IPS-20b (cell line): ENCODE results near the gene ANKRD13D.

Experiments used
- H3K27ac ChIP-seq: one replicate; pipeline ENCODE4 v1.5.1; 2013; ENCODE audit warnings: low read length
- H3K27me3 ChIP-seq: 2 replicates; pipeline ENCODE4 v1.6.1; 2013; ENCODE audit warnings: mild to moderate bottlenecking, low read length, inconsistent platforms; ENCODE audit not compliant: insufficient read depth
- H3K36me3 ChIP-seq: 2 replicates; pipeline ENCODE4 v1.6.1; 2013; ENCODE audit warnings: low read depth, mild to moderate bottlenecking, inconsistent platforms, low read length, moderate library complexity; ENCODE audit not compliant: insufficient read depth
- H3K4me1 ChIP-seq: 2 replicates; pipeline ENCODE4 v1.6.1; 2013; ENCODE audit warnings: mild to moderate bottlenecking, control low read depth, inconsistent platforms, low read length, moderate library complexity; ENCODE audit not compliant: insufficient read depth
- H3K4me3 ChIP-seq: 2 replicates; pipeline ENCODE4 v1.5.1; 2013; ENCODE audit warnings: mild to moderate bottlenecking, low read length, inconsistent platforms
- H3K9ac ChIP-seq: 2 replicates; pipeline ENCODE4 v1.6.1; 2013; ENCODE audit warnings: low read depth, mild to moderate bottlenecking, inconsistent platforms, low read length, moderate library complexity
- H3K9me3 ChIP-seq: 2 replicates; pipeline ENCODE4 v1.6.1; 2013; ENCODE audit warnings: mild to moderate bottlenecking, low read depth, low read length, inconsistent platforms; ENCODE audit not compliant: insufficient read depth

Gene ANKRD13D

GRCh38 chr11:67285541-67286498 is 3.3 kb upstream of the ANKRD13D start:
- Histone ChIP-seq H3K4me3 (no peak overlapping the region), H3K27ac (no peak overlapping the region), H3K4me1 (peaks cover 6% of the 10 kb centered on the region; the same call in 1 of the 2 replicates), H3K9me3 (no peaks in the 10 kb centered on the region), H3K27me3 (no peaks in the 10 kb centered on the region), H3K36me3 (peaks cover 53% of the 10 kb centered on the region), H3K9ac (no peak overlapping the region)

GRCh38 chr11:67286621-67287333 is 2.3 kb upstream of the ANKRD13D start:
- Histone ChIP-seq H3K27me3 (no peaks in the 10 kb centered on the region), H3K27ac (no peak overlapping the region), H3K4me1 (peaks cover 6% of the 10 kb centered on the region; the same call in 1 of the 2 replicates), H3K9ac (no peak overlapping the region), H3K4me3 (no peak overlapping the region), H3K9me3 (no peaks in the 10 kb centered on the region), H3K36me3 (peaks cover 49% of the 10 kb centered on the region)

- Histone ChIP-seq H3K4me1 (peaks cover 6% of the 10 kb centered on the region; the same call in 1 of the 2 replicates), H3K36me3 (peaks cover 47% of the 10 kb centered on the region), H3K27ac (peak overlapping the region; percentile 33)
Observed at GRCh38 chr11:67287355-67288197, 1.5 kb upstream of the ANKRD13D start.

GRCh38 chr11:67288198-67288451 is 978 bp upstream of the ANKRD13D start:
- Histone ChIP-seq H3K27me3 (no peaks in the 10 kb centered on the region), H3K4me3 (peak overlapping the region; percentile 87), H3K9me3 (no peaks in the 10 kb centered on the region), H3K36me3 (peaks cover 41% of the 10 kb centered on the region), H3K4me1 (peaks cover 6% of the 10 kb centered on the region; the same call in 1 of the 2 replicates), H3K27ac (peak overlapping the region; percentile 33), H3K9ac (peak overlapping the region; percentile 91)

More at GRCh38 chr11:67287355-67288197, 1.5 kb upstream of the ANKRD13D start:
- Histone ChIP-seq H3K9ac (peak overlapping the region; percentile 91), H3K27me3 (no peaks in the 10 kb centered on the region), H3K4me3 (peak overlapping the region; percentile 87), H3K9me3 (no peaks in the 10 kb centered on the region)

- peaks cover 36% of the 10 kb centered on the region for H3K36me3 ChIP-seq
- peak overlapping the region; percentile 91 for H3K9ac ChIP-seq
- H3K9me3 ChIP-seq = no peaks in the 10 kb centered on the region
- peak overlapping the region; percentile 94 for H3K27ac ChIP-seq
- no peaks in the 10 kb centered on the region for H3K27me3 ChIP-seq
- peak overlapping the region; percentile 87 for H3K4me3 ChIP-seq
- H3K4me1 ChIP-seq = peaks cover 6% of the 10 kb centered on the region; the same call in 1 of the 2 replicates
Observed at GRCh38 chr11:67288452-67289225, 464 bp upstream of the ANKRD13D start.

- Histone ChIP-seq H3K4me1 (peaks cover 6% of the 10 kb centered on the region; the same call in 1 of the 2 replicates), H3K27ac (no peak overlapping the region), H3K4me3 (peak overlapping the region; percentile 76), H3K27me3 (no peaks in the 10 kb centered on the region), H3K9me3 (no peaks in the 10 kb centered on the region), H3K9ac (peak overlapping the region; percentile 59), H3K36me3 (peaks cover 24% of the 10 kb centered on the region)
Observed at GRCh38 chr11:67289651-67290479, 762 bp downstream of the ANKRD13D start.

GRCh38 chr11:67290801-67291200 is 1.7 kb downstream of the ANKRD13D start:
- Histone ChIP-seq H3K4me1 (peaks cover 6% of the 10 kb centered on the region; the same call in 1 of the 2 replicates), H3K9ac (no peak overlapping the region), H3K27me3 (no peaks in the 10 kb centered on the region), H3K9me3 (peaks cover 5% of the 10 kb centered on the region; the same call in 1 of the 2 replicates), H3K36me3 (peaks cover 18% of the 10 kb centered on the region), H3K4me3 (no peak overlapping the region), H3K27ac (no peak overlapping the region)

GRCh38 chr11:67291481-67292381 is 2.6 kb downstream of the ANKRD13D start:
- no peak overlapping the region for H3K4me3 ChIP-seq
- no peaks in the 10 kb centered on the region for H3K27me3 ChIP-seq
- H3K36me3 ChIP-seq = peaks cover 26% of the 10 kb centered on the region
- H3K9me3 ChIP-seq = peaks cover 11% of the 10 kb centered on the region; the same call in 1 of the 2 replicates
- H3K4me1 ChIP-seq = peaks cover 6% of the 10 kb centered on the region; the same call in 1 of the 2 replicates
- H3K9ac ChIP-seq = no peak overlapping the region
- no peak overlapping the region for H3K27ac ChIP-seq

- H3K27ac ChIP-seq = no peak overlapping the region
- peaks cover 28% of the 10 kb centered on the region for H3K36me3 ChIP-seq
- H3K4me1 ChIP-seq = peaks cover 5% of the 10 kb centered on the region; the same call in 1 of the 2 replicates
Observed at GRCh38 chr11:67292671-67293070, 3.6 kb downstream of the ANKRD13D start.

More at GRCh38 chr11:67292671-67293070, 3.6 kb downstream of the ANKRD13D start:
- H3K9ac ChIP-seq = no peak overlapping the region
- H3K9me3 ChIP-seq = peaks cover 11% of the 10 kb centered on the region; the same call in 1 of the 2 replicates
- H3K4me3 ChIP-seq = no peak overlapping the region
- H3K27me3 ChIP-seq = no peaks in the 10 kb centered on the region
